Hematopoietic multipotent progenitor cell treated with erythropoietin and hydrocortisone succinate and interleukin-3 and kit ligand, for 17 days (in vitro differentiated cells): Measurements from ENCODE around the gene CDCA3.

Experiments
- DNase-seq: peaks from one replicate; pipeline ENCODE4 v3.0.0-alpha.2; 2015; ENCODE audit warnings: low spot score

CDCA3 gene

GRCh38 chr12:6852651-6853354, 1.7 kb upstream of the CDCA3 start:
- peak; percentile 84 for DNase-seq

GRCh38 chr12:6851921-6852650, 1.0 kb upstream of the CDCA3 start, which contains the start of gene USP5:
Gene USP5 (plus strand): TSS chr12:6852150. CDS start chr12:6852180, 30 bp downstream.
- DNase-seq = peak; percentile 99

DNA sequence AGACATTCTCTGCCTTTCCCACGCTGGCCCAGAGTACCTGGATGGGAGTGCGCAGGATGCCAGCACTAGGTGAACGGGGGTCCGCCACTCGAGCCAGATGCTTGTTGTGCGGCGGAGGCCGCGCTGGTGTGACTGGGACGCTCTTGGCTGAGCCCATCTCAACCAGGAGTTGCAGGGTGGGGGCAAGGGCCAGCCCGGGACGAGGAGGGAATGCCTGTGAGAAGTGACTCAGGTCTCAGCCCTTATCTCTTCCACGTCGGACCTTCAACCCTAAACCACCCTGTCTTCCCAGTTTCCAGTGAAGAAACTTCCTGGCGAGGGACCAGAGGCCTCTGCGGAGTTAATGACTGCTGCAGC, 312 bp downstream of the CDCA3 start:
- DNase-seq = no peak

GRCh38 chr12:6849976-6850560, 1.0 kb downstream of the CDCA3 start:
- no peak for DNase-seq

- no peak for DNase-seq
These were observed 1.7 kb downstream of the CDCA3 start for GRCh38 chr12:6849427-6849826.

GRCh38 chr12:6847676-6848075, 3.4 kb downstream of the CDCA3 start:
- no peak for DNase-seq

DNA sequence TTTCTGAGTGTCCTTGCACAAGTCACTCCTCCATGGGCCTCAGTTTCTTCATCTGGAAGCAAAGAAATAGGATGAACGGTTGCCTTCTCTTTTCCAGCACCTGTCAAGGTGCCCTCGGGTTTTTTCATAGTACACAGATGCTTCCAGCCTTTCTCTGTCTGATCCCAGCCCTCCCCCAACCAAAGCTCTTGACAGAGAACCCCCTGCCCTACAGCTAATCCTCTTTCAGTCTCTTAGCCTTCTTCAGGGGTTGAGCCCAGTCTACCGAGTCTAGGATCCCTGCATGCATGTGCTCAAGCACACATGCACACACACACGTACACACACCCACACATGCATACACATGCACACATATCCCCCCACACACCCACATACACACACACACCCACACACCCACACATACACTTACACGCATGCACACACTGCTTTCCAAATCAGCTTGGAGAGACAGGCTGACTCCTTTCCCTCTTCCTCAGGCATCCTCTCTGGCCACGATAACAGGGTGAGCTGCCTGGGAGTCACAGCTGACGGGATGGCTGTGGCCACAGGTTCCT, 4.7 kb downstream of the CDCA3 start:
- no peak for DNase-seq

GRCh38 chr12:6845395-6845794, 5.7 kb downstream of the CDCA3 start:
- no peak for DNase-seq

GRCh38 chr12:6843118-6843902, 7.8 kb downstream of the CDCA3 start:
- no peak for DNase-seq

DNA sequence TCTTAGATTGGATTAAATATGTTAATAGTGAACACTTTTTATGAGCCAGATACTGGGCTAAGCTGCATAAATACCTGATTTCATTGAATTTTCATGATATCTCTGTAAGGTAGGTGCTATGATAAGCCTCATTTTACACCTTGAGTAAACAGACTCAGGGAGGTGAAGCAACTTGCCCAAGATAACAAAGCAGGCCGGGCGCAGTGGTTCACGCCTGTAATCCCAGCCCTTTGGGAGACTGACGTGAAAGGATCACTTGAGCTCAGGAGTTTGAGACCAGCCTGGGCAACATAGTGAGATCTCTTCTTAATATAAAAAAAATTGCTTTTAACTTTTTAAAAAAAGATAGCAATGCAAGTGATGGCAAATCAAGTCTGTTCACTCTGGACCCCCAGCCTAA, 9.0 kb downstream of the CDCA3 start:
- DNase-seq = no peak

GRCh38 chr12:6840761-6841515, 10.1 kb downstream of the CDCA3 start, which contains the start of gene GNB3:
Gene GNB3 (plus strand): TSS chr12:6840925. CDS start chr12:6841288, 363 bp downstream.
- DNase-seq = no peak

DNA sequence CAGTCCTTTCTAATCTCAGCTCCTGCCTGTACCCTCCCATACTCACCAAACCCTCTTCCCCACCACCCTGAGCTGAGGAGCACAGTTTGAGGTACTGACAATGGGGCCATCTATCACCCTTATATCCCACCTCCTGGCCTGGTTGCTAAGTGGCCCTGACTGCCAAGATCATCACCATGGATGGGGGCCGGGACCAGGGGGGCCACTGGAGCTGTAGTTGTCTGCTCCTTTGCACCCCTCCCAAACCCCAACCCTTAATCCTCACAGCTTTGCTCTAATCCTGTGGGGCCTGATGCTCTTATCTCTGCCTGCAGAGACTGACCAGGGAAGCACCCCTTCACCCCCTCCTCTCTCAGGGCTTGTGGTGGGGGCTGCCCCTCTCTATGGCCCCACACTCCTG, 10.8 kb downstream of the CDCA3 start:
- DNase-seq = no peak

DNA sequence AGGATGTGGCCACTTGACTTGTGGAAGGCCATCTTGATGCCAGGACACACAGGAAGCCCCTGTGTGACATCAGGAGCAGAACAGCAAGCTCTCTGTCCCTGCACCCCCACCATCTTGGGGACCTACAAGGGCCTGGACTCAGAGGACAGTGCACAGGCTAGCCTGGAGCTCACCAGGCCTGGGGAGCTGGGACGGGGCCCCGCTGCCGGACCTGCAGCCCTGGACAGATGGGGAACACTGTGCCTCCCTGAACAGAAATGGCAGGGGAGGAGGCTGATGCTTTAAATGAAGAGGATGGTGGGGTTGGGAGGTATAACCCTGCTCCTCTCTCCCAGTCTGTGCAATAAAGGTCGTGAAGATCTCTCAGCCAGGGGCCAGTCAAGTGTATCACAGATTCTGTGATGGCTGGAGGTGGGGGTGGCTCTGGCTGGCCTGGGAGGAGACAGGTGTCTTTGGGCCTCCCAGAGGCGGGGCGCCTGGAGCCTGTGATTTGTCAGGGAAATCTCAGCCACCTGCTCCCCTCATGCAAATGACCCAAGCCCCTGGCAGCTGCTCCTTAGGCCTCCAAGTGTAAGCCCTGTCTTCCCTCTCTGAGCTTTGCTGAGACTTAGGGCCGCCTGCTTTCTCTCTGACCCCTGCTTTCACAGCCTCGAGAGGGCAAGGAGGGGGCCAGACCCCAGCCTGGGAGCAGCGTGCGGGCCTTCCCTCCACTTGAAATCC, 11.4 kb downstream of the CDCA3 start:
- DNase-seq = no peak

- DNase-seq = no peak
These were observed 12.2 kb downstream of the CDCA3 start for GRCh38 chr12:6838854-6839253.

GRCh38 chr12:6837370-6838060, 13.6 kb downstream of the CDCA3 start:
- DNase-seq = no peak

- no peak for DNase-seq
These were observed 14.2 kb downstream of the CDCA3 start for GRCh38 chr12:6836851-6837250.

DNA sequence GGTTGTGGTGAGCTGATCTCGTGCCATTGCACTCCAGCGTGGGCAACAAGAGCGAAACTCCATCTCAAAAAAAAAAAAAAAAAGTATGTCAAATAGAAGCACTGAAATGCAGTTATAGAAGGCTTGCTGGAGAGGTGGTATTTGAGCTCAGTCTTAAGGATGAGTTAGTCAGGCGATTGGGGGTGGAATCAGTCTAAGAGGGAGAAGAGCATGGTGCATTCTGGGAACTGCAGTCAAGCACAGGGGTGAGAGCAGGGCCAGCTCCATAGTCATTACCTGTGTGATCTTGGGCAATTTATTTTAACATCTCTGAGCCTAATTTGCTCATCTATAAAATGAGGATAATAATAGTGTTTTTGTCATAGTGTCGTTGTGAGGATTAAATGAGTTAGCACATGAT, 16.2 kb downstream of the CDCA3 start:
- no peak for DNase-seq

DNA sequence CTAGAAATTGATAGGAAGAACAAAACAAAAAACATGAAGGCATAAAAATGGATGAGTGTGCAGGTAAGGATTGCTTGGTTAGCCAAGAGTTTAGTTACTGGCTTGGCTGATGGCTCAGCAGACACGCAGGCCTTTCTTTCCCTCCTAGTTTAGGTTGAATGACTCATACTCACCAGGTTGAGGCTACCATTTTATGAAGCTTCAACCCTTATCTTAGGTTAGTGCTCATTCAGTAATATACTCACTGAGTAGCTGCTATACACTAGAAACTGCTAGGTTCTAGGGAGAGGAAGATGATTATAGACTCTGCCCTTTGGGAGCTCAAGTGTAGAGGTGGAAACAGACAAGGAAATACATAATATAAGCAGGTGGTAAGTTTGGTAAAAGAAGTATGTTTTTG, 16.8 kb downstream of the CDCA3 start:
- DNase-seq = no peak

GRCh38 chr12:6833189-6833890, 17.7 kb downstream of the CDCA3 start:
- DNase-seq = no peak
